Measurements from ENCODE around the gene TBX2.
A peak's percentile ranks its signal among the peaks of the same experiment; 100 is the strongest.
"Not testable (repeated sequence)": the region's sequence is repeated elsewhere in the genome, so short reads cannot be mapped to it uniquely, and the experiment has no call there.

The TBX2 gene

GRCh38 chr17:61399131-61400065 lies at the start of gene TBX2:
Gene TBX2 (plus strand): TSS chr17:61399843. CDS start chr17:61400177, 334 bp downstream.
- peak; percentile 63 for DNase-seq (ENCODE audit: low read depth)

GRCh38 chr17:61351745-61352407 lies 47.8 kb upstream of the TBX2 start:
- no peak for DNase-seq (ENCODE audit: low read depth)

GRCh38 chr17:61352408-61352770 lies 47.3 kb upstream of the TBX2 start:
- no peak for DNase-seq (ENCODE audit: low read depth)

GRCh38 chr17:61352781-61353491 lies 46.7 kb upstream of the TBX2 start:
- no peak for DNase-seq (ENCODE audit: low read depth)

GRCh38 chr17:61353615-61354014 lies 46.0 kb upstream of the TBX2 start:
- no peak for DNase-seq (ENCODE audit: low read depth)

- no peak for DNase-seq (ENCODE audit: low read depth)
Observed at GRCh38 chr17:61354895-61355874, 44.5 kb upstream of the TBX2 start.

GRCh38 chr17:61357061-61357460 lies 42.6 kb upstream of the TBX2 start:
- DNase-seq (ENCODE audit: low read depth), result not testable (repeated sequence)

- DNase-seq (ENCODE audit: low read depth), result not testable (repeated sequence)
Observed at GRCh38 chr17:61359513-61359912, 40.1 kb upstream of the TBX2 start.

- DNase-seq (ENCODE audit: low read depth), result no peak
Observed at GRCh38 chr17:61360318-61360943, 39.2 kb upstream of the TBX2 start.

- DNase-seq (ENCODE audit: low read depth), result peak; percentile 88
Observed at GRCh38 chr17:61361084-61361483, 38.6 kb upstream of the TBX2 start.

- DNase-seq (ENCODE audit: low read depth), result no peak
Observed at GRCh38 chr17:61362396-61362795, 37.2 kb upstream of the TBX2 start.

- no peak for DNase-seq (ENCODE audit: low read depth)
Observed at GRCh38 chr17:61362852-61363600, 36.6 kb upstream of the TBX2 start.

- no peak for DNase-seq (ENCODE audit: low read depth)
Observed at GRCh38 chr17:61363601-61364462, 35.8 kb upstream of the TBX2 start.

GRCh38 chr17:61364463-61364846 lies 35.2 kb upstream of the TBX2 start:
- DNase-seq (ENCODE audit: low read depth), result no peak

GRCh38 chr17:61366076-61366714 lies 33.4 kb upstream of the TBX2 start:
- no peak for DNase-seq (ENCODE audit: low read depth)

GRCh38 chr17:61366715-61367413 lies 32.8 kb upstream of the TBX2 start:
- DNase-seq (ENCODE audit: low read depth), result no peak

GRCh38 chr17:61368049-61368831 lies 31.4 kb upstream of the TBX2 start:
- DNase-seq (ENCODE audit: low read depth), result no peak
